ENCODE results near the gene PALM.
A peak's percentile ranks its signal among the peaks of the same experiment; 100 is the strongest.

Gene PALM

DNA sequence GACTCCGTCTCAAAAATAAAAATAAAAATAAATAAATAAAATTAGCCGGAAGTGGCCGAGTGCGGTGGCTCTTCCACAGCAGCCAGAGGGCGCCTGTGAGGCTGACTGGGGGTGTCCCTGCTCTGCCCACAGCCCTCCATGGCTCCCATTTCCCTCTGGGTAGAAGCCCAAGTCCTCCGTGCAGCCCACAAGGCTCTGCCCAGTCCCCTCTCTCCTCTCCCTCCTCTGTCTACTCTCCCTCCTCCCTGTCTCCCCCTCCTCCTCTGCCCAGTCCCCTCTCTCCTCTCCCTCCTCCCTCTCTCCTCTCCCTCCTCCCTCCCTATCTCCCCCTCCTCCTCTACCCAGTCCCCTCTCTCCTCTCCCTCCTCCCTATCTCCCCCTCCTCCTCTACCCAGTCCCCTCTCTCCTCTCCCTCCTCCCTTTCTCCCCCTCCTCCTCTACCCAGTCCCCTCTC, 62.6 kb downstream of the PALM start:
- H4K20me1 ChIP-seq (ENCODE audit: insufficient read depth, low read length) = no peaks in the 10 kb centered on the region
- no peaks in the 10 kb centered on the region for H3K36me3 ChIP-seq (replicated peaks; ENCODE audit: insufficient read depth, low read length)
- H3K4me3 ChIP-seq (ENCODE audit: low read length) = no peak overlapping the region
- no peaks in the 10 kb centered on the region for H3K9me2 ChIP-seq (replicated peaks; ENCODE audit: insufficient read depth, low read length)
- no peaks in the 10 kb centered on the region for H3K9me3 ChIP-seq (replicated peaks; ENCODE audit: insufficient read depth, low read length)
- no peak overlapping the region for H3K4me2 ChIP-seq (ENCODE audit: low read depth, low read length)
- no peaks in the 10 kb centered on the region for H3K79me2 ChIP-seq (ENCODE audit: low read length)
- H2AFZ ChIP-seq (ENCODE audit: low read length) = no peak overlapping the region
- no peak overlapping the region for H3K9ac ChIP-seq (ENCODE audit: low read length)
- H3F3A ChIP-seq (ENCODE audit: insufficient read depth, low read length) = no peaks in the 10 kb centered on the region
- DNase-seq = peak; percentile 22
- H3K4me1 ChIP-seq (ENCODE audit: low read length) = no peaks in the 10 kb centered on the region
- TF ChIP-seq EZH2 (optimal IDR thresholded peaks at IDR 0.05; ENCODE audit: low read depth, low read length) = no peak
- TF ChIP-seq, protein P1, sequence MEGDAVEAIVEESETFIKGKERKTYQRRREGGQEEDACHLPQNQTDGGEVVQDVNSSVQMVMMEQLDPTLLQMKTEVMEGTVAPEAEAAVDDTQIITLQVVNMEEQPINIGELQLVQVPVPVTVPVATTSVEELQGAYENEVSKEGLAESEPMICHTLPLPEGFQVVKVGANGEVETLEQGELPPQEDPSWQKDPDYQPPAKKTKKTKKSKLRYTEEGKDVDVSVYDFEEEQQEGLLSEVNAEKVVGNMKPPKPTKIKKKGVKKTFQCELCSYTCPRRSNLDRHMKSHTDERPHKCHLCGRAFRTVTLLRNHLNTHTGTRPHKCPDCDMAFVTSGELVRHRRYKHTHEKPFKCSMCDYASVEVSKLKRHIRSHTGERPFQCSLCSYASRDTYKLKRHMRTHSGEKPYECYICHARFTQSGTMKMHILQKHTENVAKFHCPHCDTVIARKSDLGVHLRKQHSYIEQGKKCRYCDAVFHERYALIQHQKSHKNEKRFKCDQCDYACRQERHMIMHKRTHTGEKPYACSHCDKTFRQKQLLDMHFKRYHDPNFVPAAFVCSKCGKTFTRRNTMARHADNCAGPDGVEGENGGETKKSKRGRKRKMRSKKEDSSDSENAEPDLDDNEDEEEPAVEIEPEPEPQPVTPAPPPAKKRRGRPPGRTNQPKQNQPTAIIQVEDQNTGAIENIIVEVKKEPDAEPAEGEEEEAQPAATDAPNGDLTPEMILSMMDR (IDR thresholded peaks at IDR 0.05; ENCODE audit: low read length) = peak; percentile 31
- no peak for TF ChIP-seq EZH2phosphoT487 (IDR thresholded peaks at IDR 0.05; ENCODE audit: low read length)
- H3K27me3 ChIP-seq (replicated peaks; ENCODE audit: insufficient read depth, low read length) = peaks cover 62% of the 10 kb centered on the region
- H3K27ac ChIP-seq (ENCODE audit: low read length) = no peak overlapping the region

DNA sequence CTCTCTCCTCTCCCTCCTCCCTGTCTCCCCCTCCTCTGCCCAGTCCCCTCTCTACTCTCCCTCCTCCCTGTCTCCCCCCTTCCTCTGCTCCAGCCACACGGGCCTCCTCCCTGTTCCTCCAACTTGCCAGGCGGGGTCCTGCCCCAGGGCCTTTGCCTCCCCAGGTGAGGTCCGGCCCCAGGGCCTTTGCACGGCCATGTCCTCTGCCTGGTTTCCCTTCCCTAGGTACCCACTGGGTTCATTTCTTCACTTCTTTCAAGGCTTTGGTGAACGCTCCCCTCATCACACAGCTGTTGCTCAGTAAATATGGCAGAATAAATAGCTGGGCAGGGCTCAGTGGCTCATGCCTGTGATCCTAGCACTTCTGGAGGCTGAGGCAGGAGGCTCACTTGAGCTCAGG, 63.3 kb downstream of the PALM start:
- Histone ChIP-seq H3K4me2 (ENCODE audit: low read depth, low read length) (no peak overlapping the region), H3K9me2 (replicated peaks; ENCODE audit: insufficient read depth, low read length) (no peaks in the 10 kb centered on the region), H3K4me3 (ENCODE audit: low read length) (no peak overlapping the region), H3K9ac (ENCODE audit: low read length) (no peak overlapping the region), H3K4me1 (ENCODE audit: low read length) (no peaks in the 10 kb centered on the region), H3K79me2 (ENCODE audit: low read length) (no peaks in the 10 kb centered on the region), H3K9me3 (replicated peaks; ENCODE audit: insufficient read depth, low read length) (no peaks in the 10 kb centered on the region), H3K36me3 (replicated peaks; ENCODE audit: insufficient read depth, low read length) (no peaks in the 10 kb centered on the region), H3F3A (ENCODE audit: insufficient read depth, low read length) (no peaks in the 10 kb centered on the region), H3K27ac (ENCODE audit: low read length) (no peak overlapping the region), H3K27me3 (replicated peaks; ENCODE audit: insufficient read depth, low read length) (peaks cover 62% of the 10 kb centered on the region), H2AFZ (ENCODE audit: low read length) (no peak overlapping the region), H4K20me1 (ENCODE audit: insufficient read depth, low read length) (no peaks in the 10 kb centered on the region)
- no peak for DNase-seq
- TF ChIP-seq, protein P1 (IDR thresholded peaks at IDR 0.05; ENCODE audit: low read length) = no peak
- TF ChIP-seq EZH2phosphoT487 (IDR thresholded peaks at IDR 0.05; ENCODE audit: low read length) (no peak), EZH2 (optimal IDR thresholded peaks at IDR 0.05; ENCODE audit: low read depth, low read length) (no peak)

DNA sequence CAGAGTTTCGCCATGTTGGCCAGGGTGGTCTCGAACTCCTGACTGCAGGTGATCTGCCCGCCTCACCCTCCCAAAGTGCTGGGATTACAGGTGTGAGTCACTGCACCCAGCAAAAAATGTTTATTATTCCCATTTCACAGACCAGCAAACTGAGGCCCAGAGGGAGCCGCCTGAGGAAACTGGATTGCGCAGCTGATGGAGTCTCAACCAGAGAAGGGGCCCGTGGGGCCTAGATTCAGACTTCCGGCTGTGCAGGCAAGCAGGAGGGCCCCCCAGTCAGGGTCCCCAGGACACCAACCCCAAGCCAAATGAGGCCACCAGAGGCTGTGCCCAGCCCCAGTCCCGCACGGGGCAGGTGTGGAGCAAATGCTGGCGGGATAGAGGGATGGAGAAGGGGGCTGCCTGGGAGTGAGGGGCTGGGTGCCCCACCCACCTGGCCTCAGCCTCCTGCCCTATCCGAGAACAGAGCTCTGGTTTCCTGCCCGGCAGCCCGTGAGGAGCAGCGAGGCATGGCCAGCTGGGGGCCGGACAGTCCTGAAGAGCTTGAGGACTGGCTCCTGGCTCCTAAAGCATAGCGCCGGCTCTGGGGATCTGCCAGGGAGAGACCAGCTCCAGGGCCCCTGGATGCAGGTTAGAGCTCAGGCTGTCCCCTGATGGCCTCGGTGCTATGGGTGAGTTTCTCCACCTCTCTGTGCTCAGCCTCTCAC, 64.1 kb downstream of the PALM start:
- Histone ChIP-seq H4K20me1 (ENCODE audit: insufficient read depth, low read length) (no peaks in the 10 kb centered on the region), H3K9ac (ENCODE audit: low read length) (no peak overlapping the region), H3K9me2 (replicated peaks; ENCODE audit: insufficient read depth, low read length) (no peaks in the 10 kb centered on the region), H3K36me3 (replicated peaks; ENCODE audit: insufficient read depth, low read length) (no peaks in the 10 kb centered on the region), H3K9me3 (replicated peaks; ENCODE audit: insufficient read depth, low read length) (no peaks in the 10 kb centered on the region), H3K4me1 (ENCODE audit: low read length) (no peaks in the 10 kb centered on the region), H3K4me3 (ENCODE audit: low read length) (no peak overlapping the region), H3K27me3 (replicated peaks; ENCODE audit: insufficient read depth, low read length) (peaks cover 59% of the 10 kb centered on the region), H2AFZ (ENCODE audit: low read length) (no peak overlapping the region), H3K27ac (ENCODE audit: low read length) (no peak overlapping the region), H3K79me2 (ENCODE audit: low read length) (no peaks in the 10 kb centered on the region), H3K4me2 (ENCODE audit: low read depth, low read length) (no peak overlapping the region), H3F3A (ENCODE audit: insufficient read depth, low read length) (no peaks in the 10 kb centered on the region)
- no peak for DNase-seq
- TF ChIP-seq, protein P1 (IDR thresholded peaks at IDR 0.05; ENCODE audit: low read length) = no peak
- no peak for TF ChIP-seq EZH2 (optimal IDR thresholded peaks at IDR 0.05; ENCODE audit: low read depth, low read length)
- TF ChIP-seq EZH2phosphoT487 (IDR thresholded peaks at IDR 0.05; ENCODE audit: low read length) = no peak
